Activated CD8-positive, alpha-beta memory T cell treated with anti-CD3 and anti-CD28 coated beads for 24 hours (primary cell): Measurements from ENCODE around the gene ATXN7L1.

ENCODE experiments used
- DNase-seq: peaks from one replicate; pipeline ENCODE4 v3.0.0-alpha.2; 2020

Gene ATXN7L1

GRCh38 chr7:105826143-105826542 is 50.3 kb downstream of the ATXN7L1 start:
- DNase-seq, result peak; percentile 5

- DNase-seq, result no peak
Measured at GRCh38 chr7:105825371-105825770, 51.0 kb downstream of the ATXN7L1 start.

DNA sequence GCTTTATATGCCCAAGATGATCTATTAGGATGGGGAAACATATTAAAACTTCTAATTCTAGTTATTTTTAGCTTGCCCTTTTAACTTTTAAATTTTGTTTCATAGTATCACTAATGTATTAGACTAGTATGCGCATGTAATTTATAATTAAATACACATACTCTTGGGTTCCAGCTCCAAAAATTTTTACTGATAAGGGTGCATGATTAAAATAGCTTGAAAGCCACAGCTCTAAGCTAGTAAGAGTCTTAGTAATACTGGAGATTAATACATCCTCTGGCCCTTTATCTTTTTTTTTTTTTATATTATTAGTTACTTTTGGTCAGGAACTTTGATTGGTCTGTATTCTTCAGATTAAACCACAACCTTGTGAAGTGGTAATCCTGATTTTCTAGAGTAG is 53.6 kb downstream of the ATXN7L1 start:
- no peak for DNase-seq

- DNase-seq, result no peak
Measured at GRCh38 chr7:105821527-105821926, 54.9 kb downstream of the ATXN7L1 start.

DNA sequence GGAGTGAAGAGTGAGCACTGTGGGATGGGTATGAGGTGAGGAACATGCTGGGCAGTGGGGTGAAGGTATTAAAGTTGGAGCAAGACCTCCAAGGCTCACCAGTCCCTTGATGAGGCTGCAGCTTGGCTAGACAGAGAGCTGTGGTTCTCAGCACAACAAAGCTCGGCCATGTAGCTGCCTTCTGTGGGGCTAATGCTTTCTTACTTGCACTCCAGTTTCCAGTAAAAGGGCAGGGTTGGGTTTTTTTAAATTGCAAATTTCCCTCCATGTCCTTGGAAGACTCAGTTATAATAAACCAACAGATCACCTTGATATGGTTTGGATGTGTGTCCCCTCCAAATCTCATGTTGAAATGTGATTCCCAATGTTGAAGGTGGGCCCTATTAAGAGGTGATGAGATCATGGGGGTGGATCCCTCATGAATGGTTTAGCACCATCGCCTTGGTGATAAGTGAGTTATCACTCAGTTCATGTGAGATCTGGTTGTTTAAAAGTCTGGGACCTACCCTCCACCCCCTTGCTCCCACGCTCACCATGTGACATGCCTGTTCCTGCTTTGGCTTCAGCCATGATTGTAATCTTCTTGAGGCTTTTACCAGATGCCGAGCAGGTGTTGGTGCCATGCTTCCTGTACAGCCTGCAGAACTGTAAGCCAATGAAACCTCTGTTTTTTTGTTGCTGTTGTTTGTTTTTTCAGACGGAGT is 55.9 kb downstream of the ATXN7L1 start:
- DNase-seq, result no peak

DNA sequence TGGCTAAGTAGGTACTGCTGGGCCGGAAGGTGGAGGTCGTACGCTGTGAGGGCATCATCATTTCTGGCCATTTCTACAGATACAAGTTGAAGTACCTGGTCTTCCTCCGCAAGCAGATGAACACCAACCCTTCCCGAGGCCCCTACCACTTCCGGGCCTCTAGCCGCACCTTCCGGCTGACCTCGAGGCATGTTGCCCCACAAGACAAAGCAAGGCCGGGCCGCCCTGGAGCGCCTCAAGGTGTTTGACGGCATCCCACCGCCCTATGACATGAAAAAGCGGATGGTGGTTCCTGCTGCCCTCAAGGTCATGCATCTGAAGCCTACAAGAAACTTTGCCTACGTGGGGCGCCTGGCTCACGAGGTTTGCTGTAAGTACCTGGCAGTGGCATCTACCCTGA is 56.8 kb downstream of the ATXN7L1 start:
- no peak for DNase-seq

DNA sequence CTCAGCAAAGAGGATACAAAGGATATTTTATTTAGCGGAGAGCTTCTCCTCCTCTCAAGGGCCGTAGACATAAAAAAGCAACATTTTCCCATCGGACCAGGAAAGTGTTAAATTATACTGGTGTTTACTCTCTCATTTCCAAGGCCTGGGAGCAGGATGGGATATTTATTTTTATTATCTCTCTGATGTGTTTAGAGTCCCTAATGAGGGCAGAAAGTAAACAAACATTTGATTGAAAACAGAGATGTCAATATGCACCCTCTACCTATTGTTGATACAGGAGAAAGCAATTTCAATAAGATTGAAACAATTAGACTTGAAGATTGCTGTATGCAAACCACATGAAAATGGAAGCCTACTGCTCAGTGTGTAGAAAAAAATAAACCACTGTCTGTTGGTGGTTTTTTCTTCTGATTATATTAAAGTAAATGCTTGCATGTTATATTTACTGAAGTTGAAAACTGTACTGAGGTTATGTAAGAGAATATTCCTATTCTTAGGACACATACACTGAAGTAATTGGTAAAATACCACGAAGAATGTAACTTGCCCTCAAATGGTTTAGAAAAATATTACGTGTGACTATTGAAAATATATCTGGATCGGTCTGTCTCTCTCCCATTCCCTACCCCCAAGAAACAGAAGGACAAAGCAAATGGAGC is 59.3 kb downstream of the ATXN7L1 start:
- no peak for DNase-seq

DNA sequence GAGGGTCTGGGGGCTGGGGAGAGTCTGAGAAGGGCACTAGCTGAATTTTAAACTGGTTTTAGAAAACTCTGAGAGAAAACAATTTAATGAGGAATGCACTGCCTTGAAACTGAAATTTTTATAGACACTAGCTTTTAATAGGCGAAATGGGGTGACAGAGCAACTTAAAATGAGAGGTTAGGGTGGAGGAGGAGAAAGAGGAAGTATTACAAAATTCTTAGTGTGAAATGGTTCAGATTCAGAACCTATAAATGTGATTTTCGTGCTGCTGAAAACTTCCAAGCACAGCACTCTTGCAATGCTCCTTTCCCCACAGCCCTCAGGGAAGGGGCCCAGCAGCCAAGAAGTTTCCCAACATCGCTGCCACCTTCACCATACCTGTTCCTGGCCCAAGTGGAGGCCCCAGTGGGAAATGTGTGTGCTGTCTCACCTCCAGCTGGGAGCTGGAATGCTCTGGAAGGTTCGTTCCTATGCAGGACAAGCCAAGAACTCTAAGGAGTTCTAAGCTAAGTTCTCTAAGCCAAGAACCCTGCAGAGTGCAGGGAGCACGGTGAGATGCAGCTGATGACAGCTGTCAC is 60.0 kb downstream of the ATXN7L1 start:
- no peak for DNase-seq

GRCh38 chr7:105815576-105815975 is 60.8 kb downstream of the ATXN7L1 start:
- no peak for DNase-seq

- no peak for DNase-seq
Measured at GRCh38 chr7:105814481-105814880, 61.9 kb downstream of the ATXN7L1 start.

- no peak for DNase-seq
Measured at GRCh38 chr7:105811189-105811847, 65.1 kb downstream of the ATXN7L1 start.

DNA sequence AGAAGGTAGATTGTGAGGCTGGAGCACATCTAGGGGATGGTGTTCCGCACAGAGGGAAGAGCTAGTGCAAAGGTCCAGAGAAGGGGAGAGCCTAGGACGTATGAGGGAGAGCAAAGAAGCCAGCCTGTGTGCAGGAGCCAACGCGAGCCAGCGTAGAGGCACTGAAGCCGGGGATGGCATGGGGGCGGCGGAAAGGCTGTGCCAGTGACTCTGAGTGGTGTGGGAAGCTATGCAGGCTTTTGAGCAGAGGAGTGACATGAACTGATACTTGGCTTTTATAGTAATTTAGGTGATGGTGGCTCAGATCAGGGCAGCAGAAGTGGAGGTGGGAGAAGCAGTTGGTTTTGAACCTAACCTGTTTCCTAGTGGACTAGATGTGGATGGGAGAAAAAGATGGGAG is 65.8 kb downstream of the ATXN7L1 start:
- no peak for DNase-seq

- DNase-seq, result peak; percentile 82
Measured at GRCh38 chr7:105808703-105809590, 67.5 kb downstream of the ATXN7L1 start.

DNA sequence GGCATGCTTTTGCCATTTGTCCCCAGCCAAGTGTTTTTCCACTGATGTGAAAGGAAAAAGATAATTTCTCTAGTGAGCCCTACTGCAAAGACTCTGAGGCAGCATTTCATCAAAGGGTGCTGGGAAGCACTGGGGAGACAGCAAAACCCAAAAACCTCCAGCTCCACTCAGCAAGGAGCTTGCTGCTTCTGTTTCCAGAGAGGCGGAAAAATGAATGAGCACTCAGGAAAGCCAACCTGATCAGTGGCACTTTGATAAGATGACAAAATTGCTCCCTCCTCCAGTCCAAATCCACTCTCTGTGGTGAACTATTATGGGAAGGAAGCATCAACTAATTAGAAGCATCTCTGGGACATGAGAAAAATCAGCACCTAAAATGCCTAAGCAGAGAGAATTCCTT is 68.2 kb downstream of the ATXN7L1 start:
- no peak for DNase-seq

DNA sequence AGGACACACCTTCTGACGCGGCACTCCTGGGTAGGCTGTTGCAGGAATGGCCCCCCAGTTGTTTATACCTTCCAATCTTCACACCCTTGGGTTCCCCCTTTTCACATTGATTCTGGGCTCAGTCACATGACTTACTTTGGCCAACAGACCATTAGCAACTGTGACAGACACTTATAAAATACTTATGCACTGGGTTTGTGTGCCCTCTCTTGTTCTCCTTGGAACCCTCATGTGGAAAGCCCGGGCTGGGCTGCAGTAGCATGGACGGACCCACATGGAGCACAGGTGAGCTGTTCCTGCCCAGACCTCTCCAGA is 69.0 kb downstream of the ATXN7L1 start:
- no peak for DNase-seq

- DNase-seq, result peak; percentile 79
Measured at GRCh38 chr7:105806592-105807447, 69.6 kb downstream of the ATXN7L1 start.

DNA sequence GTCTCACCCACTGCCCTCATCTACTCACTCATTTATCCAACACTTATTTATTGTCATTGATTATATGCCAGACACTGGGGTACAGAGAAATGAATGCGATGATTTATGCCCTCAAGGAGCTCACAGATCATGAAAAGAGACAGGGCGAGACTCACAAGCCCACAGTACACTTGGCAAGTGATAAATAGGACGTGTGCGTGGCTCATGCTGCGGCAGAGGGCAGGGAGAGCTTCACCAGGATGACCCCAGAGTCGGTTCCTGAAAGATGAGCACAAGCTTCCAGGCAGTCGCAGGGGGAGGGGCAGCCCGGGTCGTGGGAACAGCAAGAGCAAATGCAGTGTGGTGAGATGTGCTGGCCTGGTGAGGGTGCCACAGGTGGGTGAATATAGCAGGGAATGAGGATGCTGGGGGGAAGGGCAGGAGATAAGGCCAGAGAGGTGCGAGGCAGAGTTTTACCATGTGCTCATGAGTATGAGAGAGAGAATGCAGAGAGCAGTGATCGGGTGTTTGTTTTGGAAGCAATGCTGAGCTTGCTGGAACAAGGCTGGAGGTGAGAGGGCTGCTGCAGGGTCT is 70.9 kb downstream of the ATXN7L1 start:
- no peak for DNase-seq

- DNase-seq, result no peak
Measured at GRCh38 chr7:105803429-105803736, 73.0 kb downstream of the ATXN7L1 start.

DNA sequence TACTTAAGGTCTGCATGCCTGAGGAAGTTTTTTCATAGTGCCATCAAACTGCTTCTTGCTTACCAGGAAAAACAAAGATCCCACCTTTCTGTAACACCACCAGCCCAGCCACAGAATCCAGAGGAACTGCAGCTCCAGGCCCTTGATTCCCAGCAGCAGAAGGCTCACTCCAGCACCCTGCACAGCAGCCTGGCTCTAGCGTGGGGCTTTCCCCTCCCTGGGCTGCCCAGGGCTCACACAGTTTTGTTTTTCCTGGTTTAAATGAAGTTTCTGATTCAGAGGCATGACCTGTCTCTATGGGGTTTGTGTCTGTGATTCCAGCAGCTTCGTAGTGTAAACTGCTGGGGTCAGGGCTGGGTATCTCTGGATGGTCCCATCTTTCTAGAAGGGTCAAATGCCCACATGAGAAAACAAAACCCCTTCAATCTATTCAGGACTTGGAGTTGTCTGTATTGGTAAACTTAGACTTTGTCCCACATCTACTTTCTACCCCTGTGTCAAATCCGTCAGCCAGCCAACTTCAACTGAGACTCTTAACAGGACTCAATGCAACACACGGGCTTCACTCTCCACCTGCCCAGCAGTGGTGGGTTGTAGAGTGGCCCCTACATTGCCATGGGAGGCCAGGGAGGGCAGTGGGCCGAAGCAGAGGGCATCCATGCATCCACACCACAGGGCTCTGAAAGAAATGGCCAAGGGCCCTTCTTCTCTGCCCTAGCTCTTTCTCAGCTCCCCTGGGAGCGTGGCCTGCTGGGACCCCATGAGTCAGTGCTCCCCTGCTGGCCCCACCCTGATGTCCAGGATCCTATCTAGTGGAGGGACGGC is 73.6 kb downstream of the ATXN7L1 start:
- DNase-seq, result no peak

- DNase-seq, result no peak
Measured at GRCh38 chr7:105800849-105801534, 75.4 kb downstream of the ATXN7L1 start.
